CD14-positive monocyte (primary cell): ENCODE data around the gene ISCA2. TPM values are rescaled to one million over a fixed set of nuclear protein-coding genes. Genes with fewer than 3 reads are reported as not detected.

Experiments used
- DNase-seq, 3 donors: peaks; one replicate each; pipeline ENCODE4 v3.0.0-alpha.2; 2011 to 2022
- H2AFZ ChIP-seq: 2 replicates; pipeline ENCODE4 v1.6.0; 2012; ENCODE audit warnings: mild to moderate bottlenecking, low read depth, low read length, inconsistent platforms; ENCODE audit not compliant: insufficient read depth, poor library complexity, severe bottlenecking
- H3K27ac ChIP-seq, 2 donors: 1 replicate in 1 of 2; 2 replicates in 1 of 2; pipeline ENCODE4 v1.5.1; 2012 to 2013; ENCODE audit warnings: low read length in 2 of 2, control low read depth in 1 of 2, inconsistent platforms in 1 of 2, low read depth in 1 of 2, mild to moderate bottlenecking in 1 of 2
- H3K27me3 ChIP-seq, 2 donors: one replicate each; pipeline versions ENCODE4 v1.6.0 to v1.6.1; 2011 to 2013; ENCODE audit warnings: low read length in 2 of 2; ENCODE audit not compliant: control insufficient read depth in 2 of 2, insufficient read depth in 2 of 2
- H3K36me3 ChIP-seq, 2 donors: replicated peaks in 1 of 2; 1 replicate in 1 of 2; 2 replicates in 1 of 2; pipeline versions ENCODE4 v1.5.1 to v1.6.1; 2012 to 2013; ENCODE audit warnings: low read length in 2 of 2, control low read depth in 1 of 2, inconsistent platforms in 1 of 2, mild to moderate bottlenecking in 1 of 2; ENCODE audit not compliant: insufficient read depth in 2 of 2, control insufficient read depth in 1 of 2
- H3K4me1 ChIP-seq, 2 donors: 1 replicate in 1 of 2; 2 replicates in 1 of 2; pipeline versions ENCODE4 v1.5.1 to v1.6.1; 2012 to 2013; ENCODE audit warnings: low read length in 2 of 2, control low read depth in 1 of 2, inconsistent platforms in 1 of 2, mild to moderate bottlenecking in 1 of 2, moderate library complexity in 1 of 2; ENCODE audit not compliant: insufficient read depth in 2 of 2, control insufficient read depth in 1 of 2
- H3K4me2 ChIP-seq: replicated peaks from 2 replicates; pipeline ENCODE3; 2012; ENCODE audit warnings: low read length, moderate library complexity, mild to moderate bottlenecking; ENCODE audit not compliant: poor library complexity, severe bottlenecking; ENCODE audit errors: extremely low read depth
- H3K4me3 ChIP-seq, 3 experiments: fragments of 200-600 bp in 1 of 3; sonication (generic) in 1 of 3; replicated peaks in 1 of 3; 1 replicate in 2 of 3; 2 replicates in 1 of 3; pipeline ENCODE4 v1.5.1; 2011 to 2013; ENCODE audit warnings: low read length in 3 of 3, mild to moderate bottlenecking in 3 of 3, control low read depth in 2 of 3, low read depth in 2 of 3, inconsistent platforms in 1 of 3, moderate library complexity in 1 of 3
- H3K79me2 ChIP-seq: 2 replicates; pipeline ENCODE4 v1.6.0; 2012; ENCODE audit warnings: mild to moderate bottlenecking, control low read depth, inconsistent platforms, low read length, moderate library complexity; ENCODE audit not compliant: insufficient read depth
- H3K9ac ChIP-seq: 2 replicates; pipeline ENCODE4 v1.6.0; 2017; ENCODE audit warnings: low read length, mild to moderate bottlenecking; ENCODE audit not compliant: insufficient read depth, poor library complexity, severe bottlenecking
- H3K9me3 ChIP-seq, 2 donors: replicated peaks in 1 of 2; 1 replicate in 1 of 2; 2 replicates in 1 of 2; pipeline versions ENCODE4 v1.5.1 to v1.6.1; 2012 to 2013; ENCODE audit warnings: low read length in 2 of 2, control low read depth in 1 of 2; ENCODE audit not compliant: control insufficient read depth in 1 of 2, insufficient read depth in 1 of 2
- H4K20me1 ChIP-seq: 2 replicates; pipeline ENCODE4 v1.6.0; 2012; ENCODE audit warnings: mild to moderate bottlenecking, low read length, control low read depth, moderate library complexity; ENCODE audit not compliant: insufficient read depth
- H3K27ac Mint-ChIP-seq, 7 donors: one replicate each; pipeline ENCODE4 v1.8.0; 2020; ENCODE audit warnings: mild to moderate bottlenecking in 7 of 7, mixed read lengths in 7 of 7, moderate library complexity in 6 of 7, inconsistent platforms in 2 of 7
- H3K27me3 Mint-ChIP-seq, 3 donors: one replicate each; pipeline ENCODE4 v1.8.0; 2021 to 2022; ENCODE audit warnings: low read depth in 3 of 3, mild to moderate bottlenecking in 3 of 3, mixed read lengths in 3 of 3, moderate library complexity in 3 of 3, inconsistent platforms in 1 of 3
- H3K36me3 Mint-ChIP-seq, 2 donors: one replicate each; pipeline ENCODE4 v1.8.0; 2020; ENCODE audit warnings: mixed read lengths in 2 of 2, inconsistent platforms in 1 of 2, mild to moderate bottlenecking in 1 of 2
- H3K4me1 Mint-ChIP-seq: one replicate; pipeline ENCODE4 v1.8.0; 2020; ENCODE audit warnings: mild to moderate bottlenecking, mixed read lengths
- H3K4me3 Mint-ChIP-seq, 2 donors: one replicate each; pipeline ENCODE4 v1.8.0; 2020; ENCODE audit warnings: mild to moderate bottlenecking in 2 of 2, mixed read lengths in 2 of 2, moderate library complexity in 1 of 2
- H3K9me3 Mint-ChIP-seq, 7 donors: one replicate each; pipeline ENCODE4 v1.8.0; 2020 to 2022; ENCODE audit warnings: mixed read lengths in 7 of 7, mild to moderate bottlenecking in 6 of 7, moderate library complexity in 6 of 7, inconsistent platforms in 2 of 7
- CTCF ChIP-seq: fragments of 200-600 bp; IDR thresholded peaks from one replicate; pipeline ENCODE4 v1.8.0; 2022; ENCODE audit warnings: antibody characterized with exemption, mild to moderate bottlenecking
- WGBS: methylation state at CpG from one replicate; pipeline ENCODE4 v1.1.5; 2013; ENCODE audit warnings: missing lambda C conversion rate; ENCODE audit not compliant: insufficient coverage; 5-methylcytosine and 5-hydroxymethylcytosine counted together
- intact Hi-C, 2 donors: fragments of 100-400 bp; cut with micrococcal nuclease; formaldehyde crosslinking; loops; one replicate each; pipeline versions ENCODE4 v1.15.0 to v1.15.1; 2023
- polyA plus RNA-seq, 3 donors: library from polyadenylated mRNA; depleted of rRNA in 1 of 3; unstranded in 2 of 3; stranded (reverse) in 1 of 3; fragments of 300-500 nt in 2 of 3; fragments of >200 nt in 1 of 3; fragmentation: Illumina TruSeq in 2 of 3; gene quantifications; 1 replicate in 2 of 3; 2 replicates in 1 of 3; pipeline ENCODE4 v1.2.3, GENCODE V29; 2012 to 2021

The ISCA2 gene
- polyA plus RNA-seq, 3 donors, result 6.1 to 61.7 (median 55.9) TPM

GRCh38 chr14:74501135-74501614, 7.6 kb downstream of the ISCA2 start:
- Mint-ChIP-seq H3K36me3 (peaks cover 2 to 10% of the 10 kb centered on the region in 2 donors), H3K27ac (peak overlapping the region in 1 of 7 donors; percentile 63), H3K27me3 (peaks cover 0 to 2% (median 0%) of the 10 kb centered on the region in 3 donors), H3K4me1 (peaks cover 8% of the 10 kb centered on the region), H3K9me3 (no peaks in the 10 kb centered on the region), H3K4me3 (no peak overlapping the region)
- TF ChIP-seq CTCF, result no peak
- H3K4me2 ChIP-seq, result no peak overlapping the region
- H3K79me2 ChIP-seq, result no peaks in the 10 kb centered on the region
- H4K20me1 ChIP-seq, result no peaks in the 10 kb centered on the region
- H3K36me3 ChIP-seq, result no peaks in the 10 kb centered on the region
- H3K9ac ChIP-seq, result no peak overlapping the region
- H3K4me1 ChIP-seq, result no peaks in the 10 kb centered on the region
- no peak overlapping the region for H3K4me3 ChIP-seq
- H3K27ac ChIP-seq, result no peak overlapping the region
- no peaks in the 10 kb centered on the region for H3K27me3 ChIP-seq
- DNase-seq, result no peak
- H2AFZ ChIP-seq, result no peak overlapping the region
- WGBS, result 79% methylated on average over 16 of the region's 16 CpGs
- no peaks in the 10 kb centered on the region for H3K9me3 ChIP-seq
- intact Hi-C loops, result no loop called here

- H3K27ac ChIP-seq, result no peak overlapping the region
- H3K4me3 ChIP-seq, result no peak overlapping the region
- peaks cover 0 to 3% (median 2%) of the 10 kb centered on the region in 3 donors for H3K27me3 Mint-ChIP-seq
- H3K79me2 ChIP-seq, result no peaks in the 10 kb centered on the region
- H3K9ac ChIP-seq, result no peak overlapping the region
- peak overlapping the region in 1 of 7 donors; percentile 63 for H3K27ac Mint-ChIP-seq
- H3K27me3 ChIP-seq, result no peaks in the 10 kb centered on the region
- intact Hi-C loops, result no loop called here
- no peak overlapping the region for H3K4me3 Mint-ChIP-seq
- H3K36me3 Mint-ChIP-seq, result peaks cover 0 to 5% of the 10 kb centered on the region in 2 donors
- H3K4me1 ChIP-seq, result no peaks in the 10 kb centered on the region
- H3K36me3 ChIP-seq, result no peaks in the 10 kb centered on the region
- H3K9me3 Mint-ChIP-seq, result no peaks in the 10 kb centered on the region
- H3K9me3 ChIP-seq, result no peaks in the 10 kb centered on the region
- peaks cover 8% of the 10 kb centered on the region for H3K4me1 Mint-ChIP-seq
- no peak for TF ChIP-seq CTCF
- no peak overlapping the region for H2AFZ ChIP-seq
- no peak for DNase-seq
- 57% methylated on average over 2 of the region's 5 CpGs for WGBS
- no peaks in the 10 kb centered on the region for H4K20me1 ChIP-seq
- no peak overlapping the region for H3K4me2 ChIP-seq
These were observed 8.1 kb downstream of the ISCA2 start for GRCh38 chr14:74501691-74502090.
